Tibial artery (tissue), 4 donors: ENCODE results near the gene MS4A7.

ENCODE experiments used
- DNase-seq, 2 donors: peaks; one replicate each; pipeline ENCODE4 v3.0.0-alpha.2; 2019
- H3K27ac ChIP-seq, 2 donors: fragments of 200-600 bp; sonication (generic) in 1 of 2; 1 replicate in 1 of 2; 2 replicates in 1 of 2; pipeline ENCODE4 v1.5.1; 2018 to 2019; ENCODE audit warnings: mild to moderate bottlenecking in 1 of 2
- H3K27me3 ChIP-seq, 2 donors: fragments of 200-600 bp; sonication (generic) in 1 of 2; one replicate each; pipeline versions ENCODE4 v1.5.1 to v1.6.0; 2016 to 2019
- H3K36me3 ChIP-seq, 3 donors: fragments of 200-600 bp; sonication (generic) in 2 of 3; one replicate each; pipeline ENCODE4 v1.5.1; 2016 to 2019; ENCODE audit warnings: mild to moderate bottlenecking in 2 of 3
- H3K4me1 ChIP-seq, 4 donors: fragments of 200-600 bp; sonication (generic) in 2 of 4; 1 replicate in 3 of 4; 2 replicates in 1 of 4; pipeline ENCODE4 v1.5.1; 2016 to 2019
- H3K4me3 ChIP-seq, 2 donors: fragments of 200-600 bp; sonication (generic) in 1 of 2; 1 replicate in 1 of 2; 2 replicates in 1 of 2; pipeline ENCODE4 v1.5.1; 2018 to 2019; ENCODE audit warnings: mild to moderate bottlenecking in 2 of 2
- H3K9me3 ChIP-seq, 3 donors: fragments of 200-600 bp; sonication (generic) in 1 of 3; one replicate each; pipeline ENCODE4 v1.5.1; 2016 to 2019
- CTCF ChIP-seq, 2 experiments: fragments of 200-600 bp in 1 of 2; fragments of 450-650 bp in 1 of 2; IDR thresholded peaks; one replicate each; pipeline ENCODE4 v1.5.1; 2017 to 2019; ENCODE audit warnings: antibody characterized with exemption in 2 of 2, mild to moderate bottlenecking in 1 of 2, moderate library complexity in 1 of 2
- intact Hi-C: fragments of 100-400 bp; cut with DNase I; formaldehyde crosslinking; loops from one replicate; pipeline ENCODE4 v1.15.0; 2023; ENCODE audit warnings: low total_unique reads

The MS4A7 gene

GRCh38 chr11:60371386-60371785, 6.9 kb upstream of the MS4A7 start:
- Histone ChIP-seq H3K4me1 (no peaks in the 10 kb centered on the region), H3K4me3 (no peak overlapping the region), H3K9me3 (no peaks in the 10 kb centered on the region), H3K36me3 (no peaks in the 10 kb centered on the region), H3K27me3 (no peaks in the 10 kb centered on the region), H3K27ac (no peak overlapping the region)
- no peak for TF ChIP-seq CTCF (IDR thresholded peaks at IDR 0.05)
- intact Hi-C loops = no loop called here
- no peak for DNase-seq

- Histone ChIP-seq H3K9me3 (no peaks in the 10 kb centered on the region), H3K4me1 (no peaks in the 10 kb centered on the region), H3K27ac (no peak overlapping the region), H3K4me3 (no peak overlapping the region), H3K27me3 (no peaks in the 10 kb centered on the region), H3K36me3 (no peaks in the 10 kb centered on the region)
- DNase-seq = no peak
- no peak for TF ChIP-seq CTCF (IDR thresholded peaks at IDR 0.05)
- intact Hi-C loops = no loop called here
Measured at GRCh38 chr11:60371854-60372253, 6.5 kb upstream of the MS4A7 start.

GRCh38 chr11:60372767-60373166, 5.6 kb upstream of the MS4A7 start:
- no peaks in the 10 kb centered on the region for H3K4me1 ChIP-seq
- intact Hi-C loops = no loop called here
- H3K27me3 ChIP-seq = no peaks in the 10 kb centered on the region
- no peak for DNase-seq
- H3K27ac ChIP-seq = no peak overlapping the region
- no peaks in the 10 kb centered on the region for H3K36me3 ChIP-seq
- H3K4me3 ChIP-seq = no peak overlapping the region
- no peak for TF ChIP-seq CTCF (IDR thresholded peaks at IDR 0.05)
- no peaks in the 10 kb centered on the region for H3K9me3 ChIP-seq

GRCh38 chr11:60375316-60375715, 3.0 kb upstream of the MS4A7 start:
- no peaks in the 10 kb centered on the region for H3K9me3 ChIP-seq
- H3K36me3 ChIP-seq = no peaks in the 10 kb centered on the region
- H3K4me1 ChIP-seq = no peaks in the 10 kb centered on the region
- intact Hi-C loops = no loop called here
- no peak overlapping the region for H3K27ac ChIP-seq
- TF ChIP-seq CTCF (IDR thresholded peaks at IDR 0.05) = no peak
- no peak for DNase-seq
- H3K4me3 ChIP-seq = no peak overlapping the region
- H3K27me3 ChIP-seq = no peaks in the 10 kb centered on the region

- H3K9me3 ChIP-seq = no peaks in the 10 kb centered on the region
- no peak for DNase-seq
- H3K4me1 ChIP-seq = no peaks in the 10 kb centered on the region
- TF ChIP-seq CTCF (IDR thresholded peaks at IDR 0.05) = no peak
- no peaks in the 10 kb centered on the region for H3K27me3 ChIP-seq
- H3K36me3 ChIP-seq = no peaks in the 10 kb centered on the region
- H3K4me3 ChIP-seq = no peak overlapping the region
- intact Hi-C loops = no loop called here
- no peak overlapping the region for H3K27ac ChIP-seq
Measured at GRCh38 chr11:60376601-60377000, 1.7 kb upstream of the MS4A7 start.

GRCh38 chr11:60377401-60378136, 763 bp upstream of the MS4A7 start:
- H3K4me1 ChIP-seq = no peaks in the 10 kb centered on the region

More at GRCh38 chr11:60377401-60378136, 763 bp upstream of the MS4A7 start:
- no peak for TF ChIP-seq CTCF (IDR thresholded peaks at IDR 0.05)
- intact Hi-C loops = no loop called here
- Histone ChIP-seq H3K36me3 (no peaks in the 10 kb centered on the region), H3K4me3 (no peak overlapping the region), H3K9me3 (no peaks in the 10 kb centered on the region), H3K27me3 (no peaks in the 10 kb centered on the region), H3K27ac (no peak overlapping the region)
- DNase-seq = peak; percentile 75 to 81
